AML-193 (cell line): ENCODE measurements around the gene TRIP12.
"Not testable (repeated sequence)": the region's sequence is repeated elsewhere in the genome, so short reads cannot be mapped to it uniquely, and the experiment has no call there.

Source experiments
- DNase-seq, 2 experiments: peaks; one replicate each; lab custom pipeline; 2025; lab: John Stamatoyannopoulos, UW

Gene TRIP12

DNA sequence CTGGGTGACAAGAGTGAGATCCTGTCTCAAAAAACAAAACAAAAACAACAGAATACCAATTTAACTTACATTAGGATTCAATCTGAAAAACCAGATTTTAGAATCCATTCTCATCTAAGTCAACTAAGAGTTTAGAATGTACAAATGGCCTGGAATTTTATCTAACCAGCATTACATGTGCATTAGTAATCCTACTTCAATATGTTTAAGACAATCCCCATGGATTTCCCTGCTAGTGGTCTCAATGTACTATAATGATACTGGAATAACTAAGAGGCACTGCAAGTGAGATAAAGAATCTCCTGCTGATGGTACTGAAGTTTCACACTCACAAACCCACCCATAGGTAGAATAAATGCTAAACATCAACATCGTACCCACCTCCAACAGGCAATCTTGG lies 153.6 kb downstream of the TRIP12 start:
- no peak for DNase-seq

- DNase-seq = no peak
Measured at GRCh38 chr2:229765721-229766120, 156.1 kb downstream of the TRIP12 start.

GRCh38 chr2:229761663-229762062 lies 160.1 kb downstream of the TRIP12 start:
- no peak for DNase-seq

DNA sequence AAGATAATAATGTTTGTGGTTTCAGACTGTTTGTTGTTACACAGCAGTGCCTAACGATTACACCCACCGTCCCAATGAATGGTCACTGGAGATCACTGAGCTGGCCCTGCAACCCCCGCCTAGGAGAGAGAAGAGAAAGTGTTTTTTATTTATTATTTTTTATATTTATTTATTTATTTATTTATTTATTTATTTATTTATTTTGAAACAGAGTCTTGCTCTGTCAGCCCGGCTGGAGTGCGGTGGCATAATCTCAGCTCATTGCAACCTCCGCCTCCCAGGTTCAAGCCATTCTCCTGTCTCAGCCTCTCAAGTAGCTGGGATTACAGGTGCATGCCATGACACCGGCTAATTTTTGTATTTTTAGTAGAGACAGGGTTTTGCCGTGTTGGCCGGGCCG lies 164.3 kb downstream of the TRIP12 start:
- not testable (repeated sequence) for DNase-seq

- no peak for DNase-seq
Measured at GRCh38 chr2:229752970-229753729, 168.7 kb downstream of the TRIP12 start.

DNA sequence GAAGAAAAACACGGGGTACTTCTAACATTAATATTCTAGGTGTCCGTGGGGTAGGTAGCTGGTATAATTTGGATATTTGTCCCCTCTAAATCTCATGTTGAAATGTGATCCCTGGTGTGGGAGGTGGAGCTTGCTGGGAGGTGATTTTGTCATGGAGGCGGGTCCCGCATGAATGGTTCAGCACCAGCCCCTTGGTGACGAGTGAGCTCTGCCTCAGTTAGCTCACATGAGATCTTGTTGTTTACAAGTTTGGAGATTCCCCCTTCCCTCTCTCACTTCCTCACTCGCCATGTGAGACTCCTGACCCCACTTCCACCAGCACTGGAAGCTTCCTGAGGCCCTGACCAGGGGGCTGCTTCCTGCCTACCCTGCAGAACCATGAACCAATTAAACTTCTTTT lies 172.0 kb downstream of the TRIP12 start:
- no peak for DNase-seq

GRCh38 chr2:229748950-229749349 lies 172.9 kb downstream of the TRIP12 start:
- no peak for DNase-seq

GRCh38 chr2:229742691-229743090 lies 179.1 kb downstream of the TRIP12 start:
- not testable (repeated sequence) for DNase-seq

- DNase-seq = no peak
Measured at GRCh38 chr2:229740279-229740678, 181.5 kb downstream of the TRIP12 start.

- DNase-seq = no peak
Measured at GRCh38 chr2:229738024-229738625, 183.7 kb downstream of the TRIP12 start.

GRCh38 chr2:229734410-229734809 lies 187.4 kb downstream of the TRIP12 start:
- no peak for DNase-seq

DNA sequence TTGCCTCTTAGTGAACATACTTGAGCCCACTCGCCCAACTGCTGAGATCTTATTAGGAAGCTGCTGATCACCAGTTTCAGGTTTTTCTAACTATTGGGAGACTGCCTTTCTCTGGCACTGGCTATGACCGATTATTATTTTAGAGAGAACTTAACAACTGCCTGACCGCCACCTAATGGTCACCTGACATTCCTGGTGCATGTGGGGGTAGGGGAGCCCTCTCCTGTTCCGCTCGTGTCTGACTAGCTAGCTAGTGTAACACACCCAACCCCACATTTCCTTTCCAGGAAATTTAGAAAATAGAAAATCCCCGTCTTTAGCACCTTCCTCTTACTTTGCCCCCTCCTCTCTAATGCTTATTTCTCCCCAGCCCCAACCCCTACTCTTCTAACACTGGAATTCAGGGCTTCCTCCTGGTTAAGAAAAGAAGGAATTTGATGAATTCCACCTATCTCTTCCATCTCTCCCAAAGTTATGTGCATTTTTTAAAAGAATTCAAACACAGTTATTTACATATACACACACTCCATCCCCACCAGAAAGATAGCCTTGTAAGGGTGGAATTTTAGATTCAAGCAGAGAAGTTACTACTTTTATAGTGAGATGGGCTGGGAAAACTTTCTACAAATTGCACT lies 188.1 kb downstream of the TRIP12 start:
- DNase-seq = no peak

- no peak for DNase-seq
Measured at GRCh38 chr2:229732897-229733296, 188.9 kb downstream of the TRIP12 start.

DNA sequence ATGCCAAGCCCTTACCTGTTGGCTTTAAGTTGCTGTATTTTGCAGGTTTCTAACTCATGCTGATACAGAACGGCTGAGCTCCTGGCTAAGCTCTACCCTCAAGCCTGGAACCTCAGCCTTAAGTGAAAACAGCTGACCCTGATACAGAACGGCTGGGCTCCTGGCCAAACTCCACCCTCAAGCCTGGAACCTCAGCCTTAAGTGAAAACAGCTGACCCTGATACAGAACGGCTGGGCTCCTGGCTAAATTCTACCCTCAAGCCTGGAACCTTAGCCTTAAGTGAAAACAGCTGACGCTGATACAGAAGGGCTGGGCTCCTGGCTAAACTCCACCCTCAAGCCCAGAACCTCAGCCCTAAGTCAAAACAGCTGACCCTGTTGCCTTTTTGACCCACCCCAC lies 189.9 kb downstream of the TRIP12 start:
- no peak for DNase-seq

DNA sequence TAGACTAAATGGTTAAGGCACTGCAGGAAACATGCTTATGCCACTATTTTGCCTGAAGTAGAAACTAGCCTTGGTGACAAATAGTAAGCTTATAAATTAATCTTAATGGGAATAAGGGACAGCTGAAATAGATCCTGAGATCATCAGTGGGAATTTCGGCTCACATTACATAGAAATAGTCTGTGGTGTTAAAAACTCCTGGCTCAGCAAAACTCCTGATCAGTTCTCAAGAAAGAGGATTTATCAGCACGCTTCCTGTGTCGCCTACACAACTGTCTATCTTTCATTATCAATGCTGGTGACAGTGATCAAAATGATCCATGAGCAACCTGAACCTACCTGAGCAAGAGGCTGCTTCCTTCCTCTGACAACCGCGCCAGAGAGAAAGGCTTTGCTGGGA lies 190.4 kb downstream of the TRIP12 start:
- no peak for DNase-seq

GRCh38 chr2:229728370-229728769 lies 193.4 kb downstream of the TRIP12 start:
- DNase-seq = no peak

GRCh38 chr2:229726643-229727042 lies 195.2 kb downstream of the TRIP12 start:
- no peak for DNase-seq

GRCh38 chr2:229725716-229726574 lies 195.9 kb downstream of the TRIP12 start:
- DNase-seq = no peak

- peak in 1 of 2 experiments; percentile 1 for DNase-seq
Measured at GRCh38 chr2:229723192-229723591, 198.6 kb downstream of the TRIP12 start.

DNA sequence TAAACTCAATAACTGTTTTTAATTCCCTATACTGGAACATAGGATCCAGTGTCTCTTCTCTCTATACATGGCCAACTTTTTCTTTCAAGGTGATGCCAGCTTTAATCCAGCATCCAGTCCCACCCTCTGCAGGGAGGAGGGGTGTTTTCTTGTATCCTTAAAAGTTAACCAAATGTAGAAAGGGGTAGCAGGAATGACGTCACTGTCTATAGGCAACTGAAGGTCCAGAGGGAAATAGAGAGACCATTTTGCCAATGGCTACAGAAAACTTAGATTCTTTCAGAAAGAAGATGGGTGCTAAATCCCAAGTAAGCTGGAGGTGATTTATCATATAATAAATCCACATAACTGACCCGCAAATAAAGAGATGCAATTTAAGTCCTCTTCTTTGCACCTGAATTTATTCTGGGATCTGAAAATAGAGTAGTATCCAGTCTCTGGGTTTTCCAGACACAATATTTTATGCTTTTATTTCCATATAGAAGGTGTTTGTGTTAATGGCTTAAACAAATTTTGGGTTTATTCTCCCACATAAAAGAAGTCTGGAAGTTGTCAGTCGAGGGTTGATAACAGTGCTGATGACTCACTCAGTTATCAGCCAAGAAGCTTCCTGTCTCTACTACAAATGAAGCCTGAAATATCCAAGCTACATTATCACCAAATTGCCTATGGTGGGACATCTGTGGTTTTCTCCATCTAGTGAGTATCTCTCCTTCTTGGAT lies 201.7 kb downstream of the TRIP12 start:
- DNase-seq = no peak

- DNase-seq = no peak
Measured at GRCh38 chr2:229718057-229718456, 203.8 kb downstream of the TRIP12 start.
